Measurements from ENCODE around the gene UNC13A. TPM values are rescaled to one million over a fixed set of nuclear protein-coding genes. Genes with fewer than 3 reads are reported as not detected.

UNC13A gene
- total and polyA plus RNA-seq, 2 of the 8 experiments (the other 6 are each of a cell fraction or from before 2014, with no cell fraction given): 13.1 to 47.6 TPM

- Histone ChIP-seq H3K79me2 (ENCODE audit: control insufficient read depth in 1 of 2, insufficient read depth in 2 of 2, low read length in 2 of 2) (no peaks in the 10 kb centered on the region), H3K27me3 (replicated peaks in 1 of 4; ENCODE audit: control insufficient read depth in 3 of 4, extremely low read depth in 1 of 4, insufficient read depth in 3 of 4, low read length in 3 of 4) (no peaks in the 10 kb centered on the region), H2BK120ac (replicated peaks; ENCODE audit: low read depth, low read length) (no peak overlapping the region), H3K14ac (ENCODE audit: insufficient read length) (no peak overlapping the region), H2BK15ac (ENCODE audit: low read length) (no peak overlapping the region), H3K4ac (replicated peaks; ENCODE audit: insufficient read length, low read depth, low read length) (no peak overlapping the region), H4K8ac (ENCODE audit: extremely low read depth, insufficient read depth, low read length) (no peak overlapping the region), H2AK5ac (ENCODE audit: low read depth, low read length) (no peak overlapping the region), H3K18ac (ENCODE audit: extremely low read depth, low read length) (no peak overlapping the region), H2BK12ac (ENCODE audit: low read depth, low read length) (no peak overlapping the region), H3K4me3 (ENCODE audit: extremely low read depth in 1 of 4, insufficient read depth in 2 of 4, low read depth in 3 of 4, low read length in 4 of 4) (no peak overlapping the region), H3K9ac (replicated peaks in 1 of 4; ENCODE audit: extremely low read depth in 1 of 4, low read depth in 3 of 4, low read length in 3 of 4) (no peak overlapping the region), H3K27ac (ENCODE audit: low read depth, low read length) (no peak overlapping the region), H3K23ac (ENCODE audit: insufficient read length) (no peak overlapping the region), H3K4me1 (replicated peaks in 1 of 4; ENCODE audit: control insufficient read depth in 3 of 4, insufficient read depth in 4 of 4, low read length in 3 of 4) (no peaks in the 10 kb centered on the region), H4K5ac (ENCODE audit: insufficient read length, low read depth, low read length) (no peak overlapping the region), H4K20me1 (replicated peaks in 1 of 2; ENCODE audit: control insufficient read depth in 1 of 2, insufficient read depth in 2 of 2, low read length in 2 of 2) (peaks cover 2% of the 10 kb centered on the region in 2 experiments), H3K56ac (replicated peaks; ENCODE audit: insufficient read length, low read depth, low read length) (no peak overlapping the region), H3K36me3 (ENCODE audit: control insufficient read depth in 2 of 4, insufficient read depth in 4 of 4, low read length in 3 of 4) (peaks cover 2 to 28% (median 10%) of the 10 kb centered on the region in 4 experiments; a peak in 5 of 8 replicates), H3K9me3 (ENCODE audit: insufficient read depth in 2 of 2, low read depth in 1 of 2, low read length in 1 of 2) (peaks cover 0 to 3% of the 10 kb centered on the region in 2 experiments; a peak in 1 of 4 replicates), H3K23me2 (ENCODE audit: low read depth, low read length) (no peaks in the 10 kb centered on the region), H3K79me1 (ENCODE audit: low read depth, low read length) (no peaks in the 10 kb centered on the region), H2BK20ac (ENCODE audit: low read length) (no peak overlapping the region), H2BK5ac (ENCODE audit: low read depth, low read length) (no peak overlapping the region), H4K91ac (replicated peaks; ENCODE audit: insufficient read length, low read length) (no peak overlapping the region), H3K4me2 (ENCODE audit: insufficient read depth in 1 of 2, low read depth in 2 of 2, low read length in 2 of 2) (no peak overlapping the region), H2AFZ (ENCODE audit: low read length) (no peak overlapping the region)
- POLR2A ChIA-PET (ENCODE audit: partially characterized antibody): interaction anchor here (0.6 kb wide), 1 partner anchor 27 kb away, joined by 4 read pairs; no protein-coding TSS in a partner anchor
- DNase-seq (ENCODE audit: low read depth in 1 of 2, low spot score in 2 of 2) (no peak), FAIRE-seq (no peak)
- WGBS, 2 experiments (ENCODE audit: extremely low coverage in 1 of 2, insufficient coverage in 1 of 2, insufficient read length in 1 of 2, insufficient replicate concordance in 2 of 2, low coverage in 1 of 2, low lambda C conversion rate in 2 of 2, missing lambda C conversion rate in 1 of 2): 80% methylated on average over 1 of the region's 2 CpGs; no CpG with 5 or more reads in 1 of the 2 experiments
- CTCF ChIA-PET (ENCODE audit: partially characterized antibody): interaction anchor here (1.1 kb wide), 1 partner anchor 43 kb away, joined by 3 read pairs; no protein-coding TSS in a partner anchor
- TF ChIP-seq ATF2 (IDR thresholded peaks at IDR 0.05; ENCODE audit: low read length) (no peak), RNF2 (IDR thresholded peaks at IDR 0.05; ENCODE audit: borderline replicate concordance, low read depth, low read length, missing control alignments, poor library complexity, severe bottlenecking) (no peak), POU5F1 (IDR thresholded peaks at IDR 0.05; ENCODE audit: low read depth, low read length) (no peak), JUN (IDR thresholded peaks at IDR 0.05; ENCODE audit: low read depth, low read length) (no peak), FOSL1 (IDR thresholded peaks at IDR 0.05; ENCODE audit: insufficient read depth, low read depth, low read length) (no peak), ZNF274 (IDR thresholded peaks at IDR 0.05; ENCODE audit: borderline replicate concordance, extremely low read depth, low read length) (no peak), CTCF (IDR thresholded peaks at IDR 0.05; ENCODE audit: control extremely low read depth in 1 of 3, insufficient read depth in 1 of 3, low read depth in 1 of 3, low read length in 3 of 3) (no peak), ASH2L (IDR thresholded peaks at IDR 0.05; ENCODE audit: low read length) (no peak), TEAD4 (IDR thresholded peaks at IDR 0.05; ENCODE audit: low read depth, low read length) (no peak)
These were observed 23.1 kb downstream of the UNC13A start for GRCh38 chr19:17665058-17665457.
